ENCODE results near the gene ATP5F1C. TPM values are rescaled to one million over a fixed set of nuclear protein-coding genes. Genes with fewer than 3 reads are reported as not detected.
"Not testable (repeated sequence)": the region's sequence is repeated elsewhere in the genome, so short reads cannot be mapped to it uniquely, and the experiment has no call there.

Gene ATP5F1C
- 316 TPM for total RNA-seq

- ATAC-seq: peak; percentile 99
These were observed at the start of gene ATP5F1C, which contains the start of gene KIN for GRCh38 chr10:7787857-7788638. ATP5F1C (plus strand) TSS chr10:7788177; CDS start chr10:7788208, 31 bp downstream. KIN (minus strand) TSS chr10:7787993; CDS start chr10:7787933, 60 bp downstream.

GRCh38 chr10:7738536-7739407 is 49.2 kb upstream of the ATP5F1C start:
- no peak for ATAC-seq

GRCh38 chr10:7744307-7744706 is 43.7 kb upstream of the ATP5F1C start:
- no peak for ATAC-seq

GRCh38 chr10:7748637-7749036 is 39.3 kb upstream of the ATP5F1C start:
- not testable (repeated sequence) for ATAC-seq

- no peak for ATAC-seq
These were observed 37.8 kb upstream of the ATP5F1C start for GRCh38 chr10:7750222-7750621.

- no peak for ATAC-seq
These were observed 35.7 kb upstream of the ATP5F1C start for GRCh38 chr10:7752251-7752650.

GRCh38 chr10:7755103-7755502 is 32.9 kb upstream of the ATP5F1C start:
- no peak for ATAC-seq

GRCh38 chr10:7756360-7756992 is 31.5 kb upstream of the ATP5F1C start:
- ATAC-seq: no peak

GRCh38 chr10:7763929-7764328 is 24.0 kb upstream of the ATP5F1C start:
- no peak for ATAC-seq

- no peak for ATAC-seq
These were observed 21.7 kb upstream of the ATP5F1C start for GRCh38 chr10:7766241-7766640.

GRCh38 chr10:7767209-7767608 is 20.8 kb upstream of the ATP5F1C start:
- no peak for ATAC-seq

GRCh38 chr10:7768417-7768816 is 19.6 kb upstream of the ATP5F1C start:
- no peak for ATAC-seq

- no peak for ATAC-seq
These were observed 13.9 kb upstream of the ATP5F1C start for GRCh38 chr10:7773845-7774801.

GRCh38 chr10:7776777-7777176 is 11.2 kb upstream of the ATP5F1C start:
- ATAC-seq: no peak

GRCh38 chr10:7782194-7782593 is 5.8 kb upstream of the ATP5F1C start:
- ATAC-seq: not testable (repeated sequence)

GRCh38 chr10:7786430-7786829 is 1.5 kb upstream of the ATP5F1C start:
- no peak for ATAC-seq

- ATAC-seq: peak; percentile 73
These were observed 674 bp upstream of the ATP5F1C start for GRCh38 chr10:7787150-7787856.

GRCh38 chr10:7788639-7789286 is 786 bp downstream of the ATP5F1C start:
- peak; percentile 6 for ATAC-seq

- no peak for ATAC-seq
These were observed 1.4 kb downstream of the ATP5F1C start for GRCh38 chr10:7789390-7789789.

- ATAC-seq: no peak
These were observed 4.6 kb downstream of the ATP5F1C start for GRCh38 chr10:7792541-7792940.
